ENCODE results near the gene STX1B. TPM values are rescaled to one million over a fixed set of nuclear protein-coding genes. Genes with fewer than 3 reads are reported as not detected.

STX1B gene
- total and polyA plus RNA-seq, 4 donors = 0.09 to 1.2 (median 0.51) TPM

- TF ChIP-seq ZBTB33 (IDR thresholded peaks at IDR 0.05) (no peak), ATF3 (IDR thresholded peaks at IDR 0.05) (no peak), NR2F2 (IDR thresholded peaks at IDR 0.05) (no peak), FOXA1 (IDR thresholded peaks at IDR 0.05) (no peak)
Observed at GRCh38 chr16:30964574-30965226, 45.7 kb downstream of the STX1B start (continued).

GRCh38 chr16:30963925-30964511 is 46.4 kb downstream of the STX1B start:
- WGBS = 96% methylated on average over 18 of the region's 18 CpGs
- Histone ChIP-seq H3K36me3 (ENCODE audit: control insufficient read depth in 4 of 4, insufficient read depth in 3 of 4, low read depth in 1 of 4, low read length in 3 of 4) (peaks cover 18 to 73% (median 58%) of the 10 kb centered on the region in 4 donors), H3K27ac (ENCODE audit: low read depth in 1 of 2, low read length in 2 of 2) (no peak overlapping the region), H3K9ac (ENCODE audit: low read depth in 1 of 2, low read length in 2 of 2) (no peak overlapping the region), H3K4me1 (ENCODE audit: control insufficient read depth in 4 of 4, insufficient read depth in 4 of 4, low read length in 3 of 4) (peaks cover 0 to 6% (median 2%) of the 10 kb centered on the region in 4 donors), H3K4me3 (ENCODE audit: low read depth in 1 of 3, low read length in 3 of 3) (no peak overlapping the region), H3K9me3 (ENCODE audit: control insufficient read depth in 4 of 4, low read length in 3 of 4) (no peaks in the 10 kb centered on the region), H3K27me3 (ENCODE audit: control insufficient read depth in 4 of 4, insufficient read depth in 4 of 4, low read length in 3 of 4) (no peaks in the 10 kb centered on the region)
- DNase-seq (ENCODE audit: low spot score) = no peak
- no peak for TF ChIP-seq TAF1 (conservative IDR thresholded peaks at IDR 0.05)
- no peak for TF ChIP-seq FOXA1 (IDR thresholded peaks at IDR 0.05)
- no peak for TF ChIP-seq GABPA (IDR thresholded peaks at IDR 0.05 in 1 of 2, conservative IDR thresholded peaks at IDR 0.05 in 1 of 2)
- no peak for TF ChIP-seq ZBTB33 (IDR thresholded peaks at IDR 0.05)

- TF ChIP-seq FOXA2 (IDR thresholded peaks at IDR 0.05) (no peak), MAX (IDR thresholded peaks at IDR 0.05) (no peak), HNF4G (IDR thresholded peaks at IDR 0.05) (no peak), JUND (IDR thresholded peaks at IDR 0.05) (no peak), TAF1 (conservative IDR thresholded peaks at IDR 0.05) (no peak)
- peaks cover 0 to 20% (median 15%) of the 10 kb centered on the region in 4 donors for H3K4me1 ChIP-seq (ENCODE audit: control insufficient read depth in 4 of 4, insufficient read depth in 4 of 4, low read length in 3 of 4)
- DNase-seq (ENCODE audit: low spot score) = no peak
- H3K9me3 ChIP-seq (ENCODE audit: control insufficient read depth in 4 of 4, low read length in 3 of 4) = no peaks in the 10 kb centered on the region
- H3K27me3 ChIP-seq (ENCODE audit: control insufficient read depth in 4 of 4, insufficient read depth in 4 of 4, low read length in 3 of 4) = no peaks in the 10 kb centered on the region
- H3K9ac ChIP-seq (ENCODE audit: low read depth in 1 of 2, low read length in 2 of 2) = no peak overlapping the region
- peaks cover 18 to 62% (median 47%) of the 10 kb centered on the region in 4 donors for H3K36me3 ChIP-seq (ENCODE audit: control insufficient read depth in 4 of 4, insufficient read depth in 3 of 4, low read depth in 1 of 4, low read length in 3 of 4)
- H3K4me3 ChIP-seq (ENCODE audit: low read depth in 1 of 3, low read length in 3 of 3) = no peak overlapping the region
- no peak overlapping the region for H3K27ac ChIP-seq (ENCODE audit: low read depth in 1 of 2, low read length in 2 of 2)
- WGBS = 94% methylated on average over 11 of the region's 11 CpGs
Observed at GRCh38 chr16:30961384-30961783, 49.1 kb downstream of the STX1B start.
